Suprapubic skin (tissue), 3 donors: Measurements from ENCODE around the gene STX5.

Experiments
- POLR2AphosphoS5 ChIP-seq, 3 donors: sonication (generic); formaldehyde crosslinking; IDR thresholded peaks; one replicate each; pipeline ENCODE4 v1.6.1; 2017; ENCODE audit warnings: antibody characterized with exemption in 3 of 3
- TF ChIP-seq, protein P1 (sequence below), 2 donors: fragments of 200-600 bp in 1 of 2; fragments of 450-650 bp in 1 of 2; sonication (generic) in 1 of 2; IDR thresholded peaks; one replicate each; pipeline ENCODE4 v1.5.1; 2016 to 2019; ENCODE audit warnings: antibody characterized with exemption in 2 of 2, mild to moderate bottlenecking in 1 of 2, moderate library complexity in 1 of 2

DNA sequence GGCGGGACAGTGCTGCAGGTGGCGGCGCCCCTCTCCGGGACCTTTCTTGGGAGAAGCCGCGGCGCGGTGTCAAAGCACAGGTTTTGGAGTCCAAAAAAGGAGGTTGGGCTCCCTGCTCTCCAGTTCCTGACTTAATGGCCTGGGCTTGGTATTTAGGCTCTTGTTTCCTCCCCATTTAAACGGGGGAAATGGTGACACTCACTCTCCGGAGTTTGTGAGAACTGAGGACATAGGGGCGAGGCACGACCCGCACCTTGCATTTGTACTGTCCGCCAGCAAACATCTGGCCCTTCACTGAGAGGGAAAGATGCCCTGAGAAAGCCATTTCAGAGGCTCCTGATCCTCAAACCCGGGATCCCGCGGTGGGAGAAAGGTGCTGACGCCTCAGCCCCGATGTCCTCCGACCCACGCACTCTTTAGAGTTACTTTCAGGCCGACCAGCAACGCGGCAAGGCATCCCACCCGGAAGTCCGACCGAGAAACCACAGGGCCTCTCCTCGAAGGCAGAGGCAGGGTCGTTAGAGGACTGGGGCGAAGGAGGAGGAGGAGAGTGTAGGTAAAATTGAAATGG is 10.4 kb upstream of the STX5 start:
- TF ChIP-seq POLR2AphosphoS5 (IDR thresholded peaks at IDR 0.05) = no peak
- TF ChIP-seq, protein P1, sequence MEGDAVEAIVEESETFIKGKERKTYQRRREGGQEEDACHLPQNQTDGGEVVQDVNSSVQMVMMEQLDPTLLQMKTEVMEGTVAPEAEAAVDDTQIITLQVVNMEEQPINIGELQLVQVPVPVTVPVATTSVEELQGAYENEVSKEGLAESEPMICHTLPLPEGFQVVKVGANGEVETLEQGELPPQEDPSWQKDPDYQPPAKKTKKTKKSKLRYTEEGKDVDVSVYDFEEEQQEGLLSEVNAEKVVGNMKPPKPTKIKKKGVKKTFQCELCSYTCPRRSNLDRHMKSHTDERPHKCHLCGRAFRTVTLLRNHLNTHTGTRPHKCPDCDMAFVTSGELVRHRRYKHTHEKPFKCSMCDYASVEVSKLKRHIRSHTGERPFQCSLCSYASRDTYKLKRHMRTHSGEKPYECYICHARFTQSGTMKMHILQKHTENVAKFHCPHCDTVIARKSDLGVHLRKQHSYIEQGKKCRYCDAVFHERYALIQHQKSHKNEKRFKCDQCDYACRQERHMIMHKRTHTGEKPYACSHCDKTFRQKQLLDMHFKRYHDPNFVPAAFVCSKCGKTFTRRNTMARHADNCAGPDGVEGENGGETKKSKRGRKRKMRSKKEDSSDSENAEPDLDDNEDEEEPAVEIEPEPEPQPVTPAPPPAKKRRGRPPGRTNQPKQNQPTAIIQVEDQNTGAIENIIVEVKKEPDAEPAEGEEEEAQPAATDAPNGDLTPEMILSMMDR (IDR thresholded peaks at IDR 0.05) = no peak
